GM19239 (cell line): ENCODE results near the gene BRMS1.
"Not testable (repeated sequence)": the region's sequence is repeated elsewhere in the genome, so short reads cannot be mapped to it uniquely, and the experiment has no call there.

ENCODE experiments used
- DNase-seq: peaks from one replicate; pipeline ENCODE4 v3.0.0; 2011; ENCODE audit warnings: low spot score; ENCODE audit not compliant: insufficient read length
- FAIRE-seq: peaks from 2 replicates; lab custom pipeline; 2011; peaks lifted over from hg19 to GRCh38; lab: Jason Lieb, UNC

The BRMS1 gene

DNA sequence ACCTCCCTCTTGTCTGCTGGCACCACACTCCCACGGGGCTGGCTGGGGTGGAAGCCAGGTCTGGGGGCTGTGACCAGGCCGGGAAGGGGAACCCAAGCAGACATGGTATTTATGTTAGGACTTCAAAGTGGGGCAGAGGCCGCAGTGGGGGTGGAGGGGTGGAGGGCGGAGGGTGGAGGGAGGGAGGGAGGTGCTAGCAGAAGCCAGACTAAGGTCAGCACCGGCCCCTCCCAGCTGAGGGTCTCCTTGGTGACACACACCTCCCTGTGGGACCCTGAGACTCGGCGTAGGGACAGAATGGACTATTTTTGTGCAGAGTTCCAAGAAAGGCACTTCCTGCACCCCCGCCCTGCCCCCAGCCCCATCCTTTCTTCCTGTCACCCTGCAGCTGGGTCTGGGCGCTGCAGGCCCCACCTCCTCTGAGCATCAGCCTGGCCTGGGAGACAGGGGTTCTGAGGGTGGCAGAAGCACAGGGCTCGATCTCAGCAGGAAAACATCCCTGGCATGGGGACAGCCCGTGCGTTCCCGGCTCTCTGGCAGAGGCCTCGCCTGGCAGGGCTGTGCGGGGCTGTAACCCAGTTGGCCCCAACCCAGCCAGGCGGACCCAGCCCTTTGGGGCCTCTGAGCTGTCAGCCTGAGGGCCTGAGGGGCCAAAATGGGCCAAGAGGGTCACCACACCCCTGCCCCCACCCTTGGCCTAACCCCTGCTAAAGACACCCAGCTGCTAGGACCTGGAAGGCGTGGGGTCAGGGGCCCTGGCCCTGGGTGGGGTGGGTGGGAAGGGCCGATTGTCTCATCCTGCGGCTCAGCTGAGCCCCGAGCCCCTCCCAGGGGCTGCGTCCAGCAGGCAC is 18.4 kb downstream of the BRMS1 start:
- no peak for DNase-seq
- no peak for FAIRE-seq

DNA sequence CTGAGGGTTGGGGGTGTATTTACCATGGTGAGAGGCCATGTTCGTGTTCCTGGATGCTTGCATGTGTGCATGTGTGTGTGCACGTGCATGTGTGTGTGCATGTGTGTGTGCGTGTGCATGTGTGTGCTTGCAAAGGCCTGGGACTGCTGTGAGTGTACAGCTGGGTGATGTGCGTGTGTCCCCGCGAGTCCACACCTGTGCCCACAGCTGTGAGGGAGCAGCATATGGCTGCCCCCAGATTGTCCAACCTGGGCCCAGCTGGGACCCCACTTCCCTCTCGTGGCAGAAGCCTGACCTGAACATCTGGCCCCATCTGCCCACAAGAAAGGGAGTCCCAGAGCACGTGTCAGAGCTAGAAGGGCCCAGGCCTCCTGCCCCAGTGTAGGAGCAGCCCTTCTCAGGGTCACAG is 19.6 kb downstream of the BRMS1 start:
- DNase-seq (no peak), FAIRE-seq (no peak)

DNA sequence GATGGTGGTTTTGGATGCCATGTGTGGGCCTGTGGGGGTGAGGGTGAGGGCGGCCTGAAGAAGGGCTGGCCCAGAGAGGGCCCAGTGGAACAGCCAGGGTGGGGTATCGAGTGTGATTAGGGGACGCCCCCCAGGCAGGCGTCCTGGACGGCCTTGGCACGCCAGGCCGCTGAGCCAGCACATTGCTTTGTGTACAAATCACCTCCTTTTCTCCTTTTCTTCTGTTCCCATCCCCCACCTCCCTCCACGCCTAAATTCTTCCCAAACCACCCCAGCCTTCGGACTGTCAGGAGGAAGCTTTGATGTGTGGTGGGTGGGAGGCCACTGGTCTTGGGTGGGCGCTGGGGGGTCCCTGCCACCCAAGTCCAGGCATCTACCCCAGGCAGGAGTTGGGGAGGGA is 20.2 kb downstream of the BRMS1 start:
- FAIRE-seq (no peak), DNase-seq (no peak)

DNA sequence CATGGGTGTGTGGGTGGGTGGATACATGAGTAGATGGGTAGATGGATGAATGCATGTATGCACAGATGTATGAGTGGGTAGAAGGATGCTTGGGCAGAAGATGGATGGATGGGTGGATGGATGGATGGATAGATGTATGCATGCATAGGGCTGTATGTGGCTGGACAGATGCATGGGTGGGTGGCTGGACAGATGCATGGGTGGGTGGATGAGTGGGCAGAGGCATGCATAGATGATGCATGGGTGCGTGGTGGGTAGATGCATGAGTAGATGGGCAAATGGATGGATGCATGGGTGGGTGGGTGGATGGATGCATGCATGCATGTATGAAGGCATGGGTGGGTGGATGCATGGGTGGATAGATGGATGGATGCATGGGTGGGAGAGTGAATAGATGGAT is 21.2 kb downstream of the BRMS1 start:
- DNase-seq = no peak
- no peak for FAIRE-seq

DNA sequence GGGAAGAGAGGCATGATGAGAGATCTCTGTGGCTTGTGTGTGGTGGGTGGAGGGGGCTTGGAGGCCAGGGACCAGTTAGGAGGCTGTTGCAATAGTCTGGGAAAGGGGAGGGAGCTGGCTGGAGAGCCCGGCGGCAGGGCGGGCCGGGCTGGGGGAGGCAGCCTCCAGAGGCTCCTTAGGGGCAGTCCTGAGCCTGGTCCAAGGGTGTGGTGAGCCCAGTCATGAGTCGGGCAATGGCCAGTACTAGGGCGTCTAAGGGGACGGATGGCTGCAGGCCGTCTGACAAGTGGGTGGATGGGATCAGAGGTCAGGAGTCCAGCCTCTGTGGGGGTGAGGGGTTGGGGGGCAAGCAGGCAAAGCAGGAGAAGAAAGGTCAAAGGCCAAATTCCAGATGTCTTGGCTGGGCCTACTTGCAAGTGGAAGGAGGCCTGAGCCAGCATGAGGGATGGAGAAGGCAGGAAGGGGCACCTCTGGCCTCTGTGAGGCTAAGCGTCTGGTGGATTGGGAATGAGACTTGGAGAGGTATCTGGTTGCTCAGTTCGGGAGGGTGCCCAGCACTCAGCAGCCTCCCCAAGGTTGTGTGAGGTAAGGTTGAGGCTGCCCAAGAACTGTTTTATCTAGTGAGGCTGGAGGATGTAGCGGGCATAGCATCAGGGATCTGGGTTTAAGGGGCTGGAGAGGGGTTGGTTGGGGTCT is 22.0 kb downstream of the BRMS1 start:
- no peak for DNase-seq
- FAIRE-seq = no peak

DNA sequence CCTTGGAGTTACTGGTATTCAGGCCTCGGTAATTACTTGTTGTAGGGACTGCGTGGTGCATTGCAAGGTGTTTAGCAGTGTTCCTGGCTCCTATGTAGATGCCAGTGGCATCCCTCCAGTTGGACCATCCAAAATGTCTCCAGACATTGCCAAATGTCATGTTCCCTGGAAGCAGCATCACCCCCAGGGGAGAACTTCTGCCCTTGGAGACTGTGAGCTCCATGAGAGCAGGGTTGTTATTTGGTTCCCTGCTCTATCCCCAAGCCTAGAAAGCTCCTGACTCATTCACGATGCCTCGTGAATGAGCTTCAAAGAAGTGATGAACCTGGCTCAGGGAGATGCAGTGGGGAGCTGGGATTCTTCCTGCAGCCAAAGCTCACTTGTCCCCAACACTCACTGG is 23.3 kb downstream of the BRMS1 start:
- DNase-seq (no peak), FAIRE-seq (no peak)

DNA sequence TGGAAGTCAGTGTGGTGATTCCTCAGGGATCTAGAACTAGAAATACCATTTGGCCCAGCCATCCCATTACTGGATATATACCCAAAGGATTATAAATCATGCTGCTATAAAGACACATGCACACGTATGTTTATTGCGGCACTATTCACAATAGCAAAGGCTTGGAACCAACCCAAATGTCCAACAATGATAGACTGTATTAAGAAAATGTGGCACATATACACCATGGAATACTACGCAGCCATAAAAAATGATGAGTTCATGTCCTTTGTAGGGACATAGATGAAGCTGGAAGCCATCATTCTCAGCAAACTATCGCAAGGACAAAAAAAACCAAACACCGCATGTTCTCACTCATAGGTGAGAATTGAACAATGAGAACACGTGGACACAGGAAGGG is 24.2 kb downstream of the BRMS1 start:
- DNase-seq, FAIRE-seq: not testable (repeated sequence)

DNA sequence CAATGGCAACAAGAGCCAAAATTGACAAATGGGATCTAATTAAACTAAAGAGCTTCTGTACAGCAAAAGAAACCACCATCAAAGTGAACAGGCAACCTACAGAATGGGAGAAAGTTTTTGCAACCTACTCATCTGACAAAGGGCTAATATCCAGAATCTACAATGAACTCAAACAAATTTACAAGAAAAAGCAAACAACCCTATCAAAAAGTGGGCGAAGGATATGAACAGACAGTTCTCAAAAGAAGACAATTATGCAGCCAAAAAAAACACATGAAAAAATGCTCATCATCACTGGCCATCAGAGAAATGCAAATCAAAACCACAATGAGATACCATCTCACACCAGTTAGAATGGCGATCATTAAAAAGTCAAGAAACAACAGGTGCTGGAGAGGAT is 24.6 kb downstream of the BRMS1 start:
- not testable (repeated sequence) for FAIRE-seq, DNase-seq

DNA sequence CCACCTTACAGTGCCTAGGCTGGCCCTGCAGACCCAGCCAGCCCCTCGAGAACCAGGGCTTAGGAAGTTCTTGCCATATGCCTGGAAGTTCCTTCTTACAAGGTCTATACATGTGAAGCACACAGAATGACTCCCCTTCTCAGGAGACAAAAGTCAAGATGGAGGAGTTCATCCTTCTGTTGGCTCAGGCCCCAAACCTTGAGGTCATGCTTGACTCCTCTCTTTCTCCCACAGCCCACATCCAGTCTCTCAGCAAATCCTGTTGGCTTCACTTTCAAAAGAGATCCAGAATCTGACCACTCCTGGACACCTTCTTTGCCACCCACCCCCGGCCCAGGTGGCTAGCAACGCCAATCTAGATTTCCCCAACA is 26.3 kb downstream of the BRMS1 start:
- DNase-seq (no peak), FAIRE-seq (no peak)

DNA sequence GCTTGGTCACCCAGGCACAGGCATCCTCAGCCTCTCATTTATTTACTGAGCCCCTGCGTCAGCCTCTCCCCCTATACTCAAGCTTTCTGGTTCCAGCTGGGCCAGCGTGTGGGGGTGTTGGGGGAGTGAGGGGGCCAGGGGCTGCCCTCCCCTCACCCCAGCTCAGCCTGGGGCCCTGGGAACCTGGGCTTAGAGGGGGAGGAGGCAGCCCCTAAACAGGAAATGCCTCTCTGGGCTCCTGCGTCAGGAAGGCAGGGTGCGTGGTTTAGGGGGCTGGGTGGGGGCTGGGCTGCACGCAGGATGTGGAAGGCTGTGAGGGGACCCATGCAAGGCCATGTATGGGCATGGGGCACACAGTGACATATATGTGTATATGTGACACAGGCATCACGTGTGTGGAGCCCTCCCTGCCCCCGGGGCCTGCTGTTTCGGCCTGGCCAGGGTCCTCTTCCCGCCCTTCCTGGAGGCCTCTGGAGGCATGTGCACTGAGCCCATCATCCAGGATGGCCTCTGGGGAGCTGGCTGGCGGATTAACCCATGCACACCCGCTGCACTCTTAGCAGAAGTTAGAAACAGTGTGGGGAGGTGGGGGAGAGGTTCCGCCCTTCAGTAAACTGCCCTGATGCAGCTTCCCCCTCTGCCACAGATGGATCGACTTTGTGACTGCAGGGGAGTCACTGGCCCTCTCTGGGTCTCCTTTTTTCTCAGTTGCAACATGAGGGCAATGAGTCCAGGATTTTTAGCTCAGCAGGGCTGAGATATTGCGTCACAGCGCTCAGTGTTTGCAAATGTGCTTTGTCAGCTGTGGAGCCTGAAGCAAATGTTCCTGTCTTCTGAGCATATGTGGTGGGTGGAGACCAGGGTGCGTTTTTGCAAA is 26.9 kb downstream of the BRMS1 start:
- peak; percentile 77 for FAIRE-seq
- no peak for DNase-seq

DNA sequence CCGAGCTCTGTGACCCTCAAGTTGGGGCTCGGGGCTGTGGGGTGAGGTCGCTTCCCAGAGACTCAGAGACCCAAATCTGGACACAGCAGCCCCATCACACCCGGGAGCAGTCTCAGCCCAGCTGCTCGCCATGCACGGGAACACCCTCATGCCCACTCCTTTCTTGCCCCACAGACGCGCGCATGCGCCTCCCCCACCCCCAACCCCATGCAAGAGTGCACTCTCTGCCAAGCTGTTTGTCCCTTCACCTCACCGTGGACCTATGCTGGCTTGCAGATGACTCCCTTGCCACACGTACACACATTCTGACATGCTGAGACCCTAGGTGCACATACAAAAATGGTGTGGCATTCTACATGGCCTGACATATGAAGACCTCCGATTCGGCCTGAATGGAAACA is 27.6 kb downstream of the BRMS1 start:
- DNase-seq = no peak
- no peak for FAIRE-seq

DNA sequence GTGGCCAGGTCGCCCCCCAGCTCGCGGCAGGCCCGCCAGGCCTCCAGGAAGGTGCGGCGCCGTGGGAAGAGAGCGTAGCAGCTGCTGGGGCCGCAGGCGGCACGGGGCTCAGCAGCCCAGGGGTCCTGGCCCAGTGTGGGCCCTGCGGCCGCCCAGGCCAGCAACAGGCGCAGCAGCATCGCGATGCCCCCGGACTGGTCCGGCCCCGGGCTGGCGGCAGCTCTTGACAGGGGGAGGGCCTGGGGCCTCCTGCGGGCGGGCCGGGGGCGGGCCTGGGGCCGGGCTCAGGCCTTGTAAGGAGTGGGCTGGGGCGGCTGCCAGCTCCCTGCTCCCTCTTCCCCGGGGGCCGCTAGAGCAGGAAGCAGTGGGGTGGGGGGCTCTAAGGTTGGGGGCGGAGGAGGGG is 28.1 kb downstream of the BRMS1 start, which contains the start of gene CD248:
Gene CD248, minus strand, starts transcription at position 196 of the 403 bp plus-strand sequence. Its CDS starts 17 bp downstream, at position 179.
- no peak for DNase-seq
- FAIRE-seq = no peak

DNA sequence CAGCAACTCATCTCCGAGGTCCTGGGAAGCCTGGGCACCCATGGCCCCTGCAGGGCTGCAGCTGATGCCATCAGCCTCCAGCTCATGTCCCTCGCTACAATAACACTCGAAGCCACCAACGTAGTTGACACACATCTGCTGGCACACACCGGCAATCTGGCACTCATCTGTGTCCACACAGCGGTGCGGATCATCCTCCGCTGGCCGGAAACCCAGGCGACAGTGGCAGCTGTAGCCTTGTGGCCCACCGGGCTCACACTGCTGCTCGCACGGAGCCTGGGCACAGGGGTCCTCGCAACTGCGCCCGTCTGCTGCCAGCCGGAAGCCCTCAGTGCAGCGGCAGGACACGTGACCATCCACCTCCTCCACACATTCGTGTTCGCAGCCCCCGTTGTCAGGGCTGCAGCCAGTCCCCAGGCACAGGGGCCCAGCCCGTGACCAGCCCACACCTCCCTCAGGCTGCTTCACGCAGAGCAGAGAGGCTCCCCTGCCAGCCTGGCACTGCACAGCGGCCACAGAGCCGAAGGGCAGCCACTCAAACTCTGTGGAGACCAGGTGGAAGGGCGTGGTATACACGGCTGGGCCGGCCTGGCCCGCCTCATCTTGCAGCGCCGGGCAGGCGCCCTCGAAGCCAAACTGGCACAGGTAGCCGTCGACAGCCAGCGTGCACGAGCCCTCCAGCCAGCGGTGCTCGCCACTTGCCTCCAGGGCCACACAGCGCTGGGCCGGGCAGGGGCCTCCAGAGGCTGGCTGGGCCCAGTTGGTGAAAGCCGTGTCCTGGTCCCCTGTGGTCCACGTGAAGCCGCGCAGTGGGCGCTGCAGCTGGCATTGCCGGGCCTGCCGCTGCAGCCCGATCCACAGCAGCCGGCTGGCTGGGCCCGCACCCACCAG is 28.7 kb downstream of the BRMS1 start:
- FAIRE-seq (no peak), DNase-seq (no peak)

DNA sequence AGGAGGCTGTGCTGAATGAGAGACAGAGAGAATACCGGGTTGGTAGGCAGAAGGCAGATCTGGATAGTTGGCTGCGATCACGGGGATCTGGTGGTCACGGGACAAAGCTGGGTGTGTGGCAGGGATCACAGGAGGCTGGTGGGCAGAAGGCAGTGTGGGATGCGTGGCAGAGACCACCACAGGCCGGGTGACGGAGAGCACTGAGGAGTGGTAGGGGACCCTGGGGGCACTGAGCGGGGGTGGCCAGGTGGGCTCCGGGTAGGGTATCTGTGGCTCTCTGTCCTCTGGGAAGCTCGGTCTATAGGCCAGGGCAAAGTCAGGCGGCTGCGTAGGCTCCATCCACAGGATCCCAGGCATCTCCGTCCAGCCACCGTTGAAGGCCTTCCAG is 29.4 kb downstream of the BRMS1 start:
- no peak for FAIRE-seq
- no peak for DNase-seq

DNA sequence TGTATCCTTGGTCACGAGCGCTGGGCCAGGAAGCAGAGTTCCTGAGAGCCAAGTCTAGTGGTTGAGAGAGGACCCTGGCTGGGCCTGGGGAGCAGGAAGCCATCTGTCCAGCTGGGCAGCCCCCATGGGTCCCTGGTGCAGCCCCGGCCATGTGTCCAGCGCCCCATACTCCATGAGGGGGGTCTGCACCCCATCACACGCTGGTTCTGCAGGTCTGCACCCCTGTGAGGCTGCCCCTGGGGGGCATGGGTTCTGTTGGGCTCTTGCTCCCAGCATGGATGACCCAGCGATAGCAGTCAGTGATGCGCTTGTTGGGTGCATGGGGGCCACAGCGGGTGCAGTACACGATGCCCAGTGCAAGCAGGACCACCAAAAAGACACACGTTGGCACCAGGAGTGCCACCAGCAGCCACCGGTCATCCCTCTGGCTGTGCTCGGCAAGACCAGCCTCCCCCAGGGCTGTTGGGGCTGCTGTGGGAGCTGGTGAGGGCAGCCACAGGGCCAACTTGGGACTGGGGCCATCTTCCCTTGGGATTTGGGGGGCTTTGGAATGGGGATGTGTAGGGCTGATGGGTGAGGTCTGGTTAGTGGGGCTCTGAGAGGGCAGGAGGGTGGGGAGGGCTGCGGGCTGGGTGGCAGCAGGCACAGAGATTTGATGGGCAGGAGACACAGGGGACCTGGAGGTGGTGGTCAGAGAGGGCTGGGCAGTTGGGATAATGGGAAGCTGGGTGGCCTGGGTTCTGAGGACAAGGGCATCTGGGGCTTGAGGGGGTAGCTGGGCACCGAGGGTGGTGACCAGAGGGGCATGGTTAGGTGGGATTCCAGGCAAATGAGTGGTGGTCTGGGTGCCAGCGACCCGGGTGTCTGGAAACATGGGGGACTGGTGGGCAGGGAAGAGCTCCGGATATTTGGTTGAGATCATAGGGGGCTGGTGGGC is 30.1 kb downstream of the BRMS1 start:
- no peak for DNase-seq
- no peak for FAIRE-seq

DNA sequence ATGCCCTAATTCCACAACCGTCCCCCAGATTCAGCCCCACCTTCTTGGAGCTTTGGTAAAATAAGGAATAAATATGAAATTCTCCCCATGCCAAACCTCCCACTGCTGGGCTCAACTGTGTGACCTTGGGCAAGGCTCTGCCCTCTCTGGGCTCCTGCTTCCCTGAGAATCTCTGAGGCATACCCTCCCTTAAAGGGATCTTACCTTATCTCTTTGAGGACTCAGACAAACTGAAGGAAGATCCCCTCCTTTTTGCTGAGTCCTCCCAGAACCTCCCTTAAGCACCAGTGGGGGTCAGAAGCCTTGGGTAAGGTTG is 30.8 kb downstream of the BRMS1 start:
- DNase-seq (no peak), FAIRE-seq (no peak)

DNA sequence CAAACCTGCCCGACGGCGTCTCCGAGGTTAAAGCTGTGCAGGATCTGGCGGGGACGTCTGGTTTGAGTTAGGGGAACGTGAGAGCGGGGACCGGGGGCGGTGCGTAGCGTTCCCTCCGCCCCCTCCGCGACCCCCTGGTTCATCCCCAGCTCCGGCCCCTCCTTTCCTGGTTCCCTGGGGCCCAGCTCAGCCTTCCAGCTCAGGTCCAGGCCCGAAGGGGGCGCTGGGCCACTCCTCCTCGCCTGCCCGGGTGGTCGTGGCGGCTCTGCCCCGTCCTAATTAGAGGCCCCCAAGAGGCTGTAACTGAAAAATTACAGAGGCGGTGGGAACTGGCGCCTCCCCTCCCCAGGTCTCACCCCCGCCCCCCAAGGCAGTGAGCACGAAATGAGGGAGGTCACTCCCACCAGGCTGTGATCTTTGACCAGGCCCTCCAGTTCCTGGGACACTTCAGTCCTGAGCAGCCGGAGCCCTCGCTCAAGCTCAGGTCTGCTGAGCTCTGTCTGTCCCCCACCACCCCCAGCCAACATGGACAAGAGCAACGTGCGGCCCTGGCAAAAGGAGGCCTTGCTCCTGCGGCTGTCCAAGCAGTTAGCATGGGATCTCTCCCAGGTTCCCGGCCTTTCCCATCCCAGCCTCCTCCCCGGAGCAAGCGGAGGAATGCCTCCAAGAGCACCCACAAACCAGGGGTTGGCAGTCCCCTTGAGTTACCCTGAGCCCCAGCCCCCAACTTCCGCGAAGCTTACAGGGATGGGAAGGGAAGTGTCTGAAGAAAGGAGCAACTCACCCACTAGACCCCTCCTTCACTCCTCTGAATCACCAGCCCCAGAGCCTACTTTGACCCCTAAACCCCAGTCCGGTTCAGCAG is 31.4 kb downstream of the BRMS1 start:
- DNase-seq = no peak
- no peak for FAIRE-seq
